HG02642 (cell line): Measurements from ENCODE around the gene EDA.

Source experiments
- ATAC-seq: cut with Tn5 transposase; IDR thresholded peaks from one replicate; pipeline ENCODE4 v1.9.1; 2021; ENCODE audit warnings: mild to moderate bottlenecking; ENCODE audit not compliant: unreplicated experiment, poor library complexity

EDA gene

GRCh38 chrX:70013466-70014381, 397.8 kb downstream of the EDA start:
- no peak for ATAC-seq

GRCh38 chrX:70016513-70016912, 400.6 kb downstream of the EDA start:
- ATAC-seq: no peak

GRCh38 chrX:70022616-70023015, 406.7 kb downstream of the EDA start:
- no peak for ATAC-seq

- ATAC-seq: no peak
These were observed 409.6 kb downstream of the EDA start for GRCh38 chrX:70025464-70025863.

GRCh38 chrX:70026112-70026850, 410.4 kb downstream of the EDA start:
- no peak for ATAC-seq

- no peak for ATAC-seq
These were observed 410.9 kb downstream of the EDA start for GRCh38 chrX:70026851-70027200.

GRCh38 chrX:70029863-70030262, 413.9 kb downstream of the EDA start:
- ATAC-seq: no peak

- peak; percentile 66 for ATAC-seq
These were observed 414.4 kb downstream of the EDA start for GRCh38 chrX:70030301-70030767.

GRCh38 chrX:70032792-70033191, 416.9 kb downstream of the EDA start:
- ATAC-seq: no peak

- peak; percentile 47 for ATAC-seq
These were observed 417.6 kb downstream of the EDA start for GRCh38 chrX:70033348-70034051.

GRCh38 chrX:70034646-70035045, 418.7 kb downstream of the EDA start:
- ATAC-seq: no peak

- ATAC-seq: no peak
These were observed 422.6 kb downstream of the EDA start for GRCh38 chrX:70038515-70038914.

GRCh38 chrX:70038951-70039350, 423.0 kb downstream of the EDA start:
- ATAC-seq: no peak

- ATAC-seq: no peak
These were observed 423.8 kb downstream of the EDA start for GRCh38 chrX:70039758-70040157.

GRCh38 chrX:70041993-70042392, 426.1 kb downstream of the EDA start:
- no peak for ATAC-seq

- no peak for ATAC-seq
These were observed 426.8 kb downstream of the EDA start for GRCh38 chrX:70042399-70043371.

- ATAC-seq: no peak
These were observed 427.8 kb downstream of the EDA start for GRCh38 chrX:70043685-70044084.

- ATAC-seq: no peak
These were observed 428.8 kb downstream of the EDA start for GRCh38 chrX:70044541-70045245.

GRCh38 chrX:70046978-70047377, 431.1 kb downstream of the EDA start:
- ATAC-seq: no peak
